HG02884 (cell line): ENCODE measurements around the gene RRP1B.

Experiments
- ATAC-seq: cut with Tn5 transposase; IDR thresholded peaks from one replicate; pipeline ENCODE4 v1.9.1; 2021; ENCODE audit warnings: mild to moderate bottlenecking, moderate library complexity; ENCODE audit not compliant: unreplicated experiment

RRP1B gene

GRCh38 chr21:43739621-43740435, 80.5 kb downstream of the RRP1B start:
- no peak for ATAC-seq

- ATAC-seq: no peak
These were observed 81.3 kb downstream of the RRP1B start for GRCh38 chr21:43740497-43741156.

- ATAC-seq: no peak
These were observed 82.2 kb downstream of the RRP1B start for GRCh38 chr21:43741423-43742096.

GRCh38 chr21:43743947-43744346, 84.6 kb downstream of the RRP1B start:
- no peak for ATAC-seq

GRCh38 chr21:43744725-43745124, 85.4 kb downstream of the RRP1B start:
- no peak for ATAC-seq
